ENCODE measurements around the gene CWC22. TPM values are rescaled to one million over a fixed set of nuclear protein-coding genes. Genes with fewer than 3 reads are reported as not detected.

The CWC22 gene
- total and polyA plus RNA-seq, 2 of the 8 experiments (the other 6 are each of a cell fraction or from before 2014, with no cell fraction given) = 3.7 to 34.0 TPM

DNA sequence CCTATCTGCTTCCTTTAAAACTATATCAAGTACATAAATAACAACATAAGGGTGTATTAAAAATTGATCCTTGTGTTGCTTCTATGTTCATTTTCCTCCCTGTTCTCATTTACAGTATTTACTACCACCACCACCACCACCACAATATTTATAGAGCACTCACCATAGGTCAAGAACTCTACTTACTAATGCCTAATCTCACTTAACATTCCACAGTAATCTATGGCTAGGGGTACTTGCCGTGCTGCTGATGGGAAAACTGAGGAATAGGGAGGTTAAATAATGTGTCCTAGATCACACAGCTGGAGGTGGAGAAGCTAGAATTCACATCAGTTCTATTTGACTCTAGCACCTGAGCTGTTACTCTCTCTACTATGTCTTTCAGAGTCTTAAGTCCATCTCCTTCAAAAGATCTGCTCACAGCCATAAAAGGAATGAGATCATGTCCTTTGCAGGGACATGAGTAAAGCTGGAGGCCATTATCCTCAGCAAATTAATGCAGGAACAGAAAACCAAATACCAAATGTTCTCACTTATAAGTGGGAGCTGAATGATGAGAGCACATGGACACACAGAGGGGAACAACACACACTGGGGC is 91.6 kb downstream of the CWC22 start (continued):
- TF ChIP-seq, protein P1, sequence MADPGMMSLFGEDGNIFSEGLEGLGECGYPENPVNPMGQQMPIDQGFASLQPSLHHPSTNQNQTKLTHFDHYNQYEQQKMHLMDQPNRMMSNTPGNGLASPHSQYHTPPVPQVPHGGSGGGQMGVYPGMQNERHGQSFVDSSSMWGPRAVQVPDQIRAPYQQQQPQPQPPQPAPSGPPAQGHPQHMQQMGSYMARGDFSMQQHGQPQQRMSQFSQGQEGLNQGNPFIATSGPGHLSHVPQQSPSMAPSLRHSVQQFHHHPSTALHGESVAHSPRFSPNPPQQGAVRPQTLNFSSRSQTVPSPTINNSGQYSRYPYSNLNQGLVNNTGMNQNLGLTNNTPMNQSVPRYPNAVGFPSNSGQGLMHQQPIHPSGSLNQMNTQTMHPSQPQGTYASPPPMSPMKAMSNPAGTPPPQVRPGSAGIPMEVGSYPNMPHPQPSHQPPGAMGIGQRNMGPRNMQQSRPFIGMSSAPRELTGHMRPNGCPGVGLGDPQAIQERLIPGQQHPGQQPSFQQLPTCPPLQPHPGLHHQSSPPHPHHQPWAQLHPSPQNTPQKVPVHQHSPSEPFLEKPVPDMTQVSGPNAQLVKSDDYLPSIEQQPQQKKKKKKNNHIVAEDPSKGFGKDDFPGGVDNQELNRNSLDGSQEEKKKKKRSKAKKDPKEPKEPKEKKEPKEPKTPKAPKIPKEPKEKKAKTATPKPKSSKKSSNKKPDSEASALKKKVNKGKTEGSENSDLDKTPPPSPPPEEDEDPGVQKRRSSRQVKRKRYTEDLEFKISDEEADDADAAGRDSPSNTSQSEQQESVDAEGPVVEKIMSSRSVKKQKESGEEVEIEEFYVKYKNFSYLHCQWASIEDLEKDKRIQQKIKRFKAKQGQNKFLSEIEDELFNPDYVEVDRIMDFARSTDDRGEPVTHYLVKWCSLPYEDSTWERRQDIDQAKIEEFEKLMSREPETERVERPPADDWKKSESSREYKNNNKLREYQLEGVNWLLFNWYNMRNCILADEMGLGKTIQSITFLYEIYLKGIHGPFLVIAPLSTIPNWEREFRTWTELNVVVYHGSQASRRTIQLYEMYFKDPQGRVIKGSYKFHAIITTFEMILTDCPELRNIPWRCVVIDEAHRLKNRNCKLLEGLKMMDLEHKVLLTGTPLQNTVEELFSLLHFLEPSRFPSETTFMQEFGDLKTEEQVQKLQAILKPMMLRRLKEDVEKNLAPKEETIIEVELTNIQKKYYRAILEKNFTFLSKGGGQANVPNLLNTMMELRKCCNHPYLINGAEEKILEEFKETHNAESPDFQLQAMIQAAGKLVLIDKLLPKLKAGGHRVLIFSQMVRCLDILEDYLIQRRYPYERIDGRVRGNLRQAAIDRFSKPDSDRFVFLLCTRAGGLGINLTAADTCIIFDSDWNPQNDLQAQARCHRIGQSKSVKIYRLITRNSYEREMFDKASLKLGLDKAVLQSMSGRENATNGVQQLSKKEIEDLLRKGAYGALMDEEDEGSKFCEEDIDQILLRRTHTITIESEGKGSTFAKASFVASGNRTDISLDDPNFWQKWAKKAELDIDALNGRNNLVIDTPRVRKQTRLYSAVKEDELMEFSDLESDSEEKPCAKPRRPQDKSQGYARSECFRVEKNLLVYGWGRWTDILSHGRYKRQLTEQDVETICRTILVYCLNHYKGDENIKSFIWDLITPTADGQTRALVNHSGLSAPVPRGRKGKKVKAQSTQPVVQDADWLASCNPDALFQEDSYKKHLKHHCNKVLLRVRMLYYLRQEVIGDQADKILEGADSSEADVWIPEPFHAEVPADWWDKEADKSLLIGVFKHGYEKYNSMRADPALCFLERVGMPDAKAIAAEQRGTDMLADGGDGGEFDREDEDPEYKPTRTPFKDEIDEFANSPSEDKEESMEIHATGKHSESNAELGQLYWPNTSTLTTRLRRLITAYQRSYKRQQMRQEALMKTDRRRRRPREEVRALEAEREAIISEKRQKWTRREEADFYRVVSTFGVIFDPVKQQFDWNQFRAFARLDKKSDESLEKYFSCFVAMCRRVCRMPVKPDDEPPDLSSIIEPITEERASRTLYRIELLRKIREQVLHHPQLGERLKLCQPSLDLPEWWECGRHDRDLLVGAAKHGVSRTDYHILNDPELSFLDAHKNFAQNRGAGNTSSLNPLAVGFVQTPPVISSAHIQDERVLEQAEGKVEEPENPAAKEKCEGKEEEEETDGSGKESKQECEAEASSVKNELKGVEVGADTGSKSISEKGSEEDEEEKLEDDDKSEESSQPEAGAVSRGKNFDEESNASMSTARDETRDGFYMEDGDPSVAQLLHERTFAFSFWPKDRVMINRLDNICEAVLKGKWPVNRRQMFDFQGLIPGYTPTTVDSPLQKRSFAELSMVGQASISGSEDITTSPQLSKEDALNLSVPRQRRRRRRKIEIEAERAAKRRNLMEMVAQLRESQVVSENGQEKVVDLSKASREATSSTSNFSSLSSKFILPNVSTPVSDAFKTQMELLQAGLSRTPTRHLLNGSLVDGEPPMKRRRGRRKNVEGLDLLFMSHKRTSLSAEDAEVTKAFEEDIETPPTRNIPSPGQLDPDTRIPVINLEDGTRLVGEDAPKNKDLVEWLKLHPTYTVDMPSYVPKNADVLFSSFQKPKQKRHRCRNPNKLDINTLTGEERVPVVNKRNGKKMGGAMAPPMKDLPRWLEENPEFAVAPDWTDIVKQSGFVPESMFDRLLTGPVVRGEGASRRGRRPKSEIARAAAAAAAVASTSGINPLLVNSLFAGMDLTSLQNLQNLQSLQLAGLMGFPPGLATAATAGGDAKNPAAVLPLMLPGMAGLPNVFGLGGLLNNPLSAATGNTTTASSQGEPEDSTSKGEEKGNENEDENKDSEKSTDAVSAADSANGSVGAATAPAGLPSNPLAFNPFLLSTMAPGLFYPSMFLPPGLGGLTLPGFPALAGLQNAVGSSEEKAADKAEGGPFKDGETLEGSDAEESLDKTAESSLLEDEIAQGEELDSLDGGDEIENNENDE (IDR thresholded peaks at IDR 0.05; ENCODE audit: insufficient replicate concordance, low read length) = no peak
- no peak for TF ChIP-seq NANOG (IDR thresholded peaks at IDR 0.05; ENCODE audit: insufficient read depth, low read depth, low read length, poor library complexity, severe bottlenecking)
- no peak for TF ChIP-seq CHD2 (IDR thresholded peaks at IDR 0.05; ENCODE audit: low read length)
- no peak for TF ChIP-seq ZNF274 (IDR thresholded peaks at IDR 0.05; ENCODE audit: borderline replicate concordance, extremely low read depth, low read length)
- no peak for TF ChIP-seq BRCA1 (IDR thresholded peaks at IDR 0.05; ENCODE audit: low read depth, low read length)
- TF ChIP-seq TAF7 (optimal IDR thresholded peaks at IDR 0.05; ENCODE audit: borderline replicate concordance, low read depth, low read length) = no peak
- no peak for TF ChIP-seq TAF1 (IDR thresholded peaks at IDR 0.05; ENCODE audit: low read depth, low read length)
- TF ChIP-seq MAFK (IDR thresholded peaks at IDR 0.05; ENCODE audit: low read depth, low read length) = no peak
- no peak for TF ChIP-seq BACH1 (IDR thresholded peaks at IDR 0.05; ENCODE audit: low read length)
- TF ChIP-seq HDAC6 (IDR thresholded peaks at IDR 0.05; ENCODE audit: low read depth, low read length) = no peak
- TF ChIP-seq, protein P2, sequence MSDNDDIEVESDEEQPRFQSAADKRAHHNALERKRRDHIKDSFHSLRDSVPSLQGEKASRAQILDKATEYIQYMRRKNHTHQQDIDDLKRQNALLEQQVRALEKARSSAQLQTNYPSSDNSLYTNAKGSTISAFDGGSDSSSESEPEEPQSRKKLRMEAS (IDR thresholded peaks at IDR 0.05) = no peak
- TF ChIP-seq TEAD4 (IDR thresholded peaks at IDR 0.05; ENCODE audit: low read depth, low read length) = no peak

Data from H1 (cell line).